Neural cell (in vitro differentiated cells): ENCODE data around the gene PACRGL. TPM values are rescaled to one million over a fixed set of nuclear protein-coding genes. Genes with fewer than 3 reads are reported as not detected.

Source experiments
- H2AFZ ChIP-seq: fragments of 200-600, 300-800 bp; sonication (generic), shearing (Covaris generic); 2 replicates; pipeline ENCODE4 v1.6.0; 2014; ENCODE audit warnings: low read depth, mild to moderate bottlenecking, antibody characterized with exemption, low read length, moderate library complexity
- H3F3A ChIP-seq: fragments of 200-600 bp; shearing (Covaris generic); 2 replicates; pipeline ENCODE4 v1.6.1; 2016; ENCODE audit warnings: mild to moderate bottlenecking, moderate library complexity, mixed read lengths, antibody characterized with exemption, low read length; ENCODE audit not compliant: insufficient read depth, poor library complexity, severe bottlenecking
- H3K27ac ChIP-seq: fragments of 200-600, 300-800 bp; sonication (generic), shearing (Covaris generic); 2 replicates; pipeline ENCODE4 v1.5.1; 2014; ENCODE audit warnings: mild to moderate bottlenecking, low read length, moderate library complexity
- H3K27me3 ChIP-seq: fragments of 300-800, 200-600 bp; sonication (generic), shearing (Covaris generic); 2 replicates; pipeline ENCODE4 v1.6.0; 2014; ENCODE audit warnings: mild to moderate bottlenecking, low read depth, low read length, moderate library complexity; ENCODE audit not compliant: insufficient read depth
- H3K36me3 ChIP-seq: fragments of 300-800, 200-600 bp; sonication (generic), shearing (Covaris generic); 2 replicates; pipeline ENCODE4 v1.5.1; 2014; ENCODE audit warnings: mild to moderate bottlenecking, antibody characterized with exemption, low read length, moderate library complexity; ENCODE audit not compliant: insufficient read depth
- H3K4me2 ChIP-seq: fragments of 300-800, 200-600 bp; sonication (generic), shearing (Covaris generic); 2 replicates; pipeline ENCODE4 v1.6.0; 2014; ENCODE audit warnings: mild to moderate bottlenecking, low read length
- H3K4me3 ChIP-seq: fragments of 300-800, 200-600 bp; sonication (generic), shearing (Covaris generic); 2 replicates; pipeline ENCODE4 v1.5.1; 2014; ENCODE audit warnings: mild to moderate bottlenecking, low read length, moderate library complexity
- H3K79me2 ChIP-seq: fragments of 200-600 bp; shearing (Covaris generic); replicated peaks from 2 replicates; pipeline ENCODE4 v1.6.0; 2014; ENCODE audit warnings: mild to moderate bottlenecking, low read length, moderate library complexity; ENCODE audit not compliant: insufficient read depth
- H3K9ac ChIP-seq: fragments of 300-800, 200-600 bp; sonication (generic), shearing (Covaris generic); 2 replicates; pipeline ENCODE4 v1.6.1; 2016; ENCODE audit warnings: mild to moderate bottlenecking, low read length, mixed read lengths
- H3K9me2 ChIP-seq: fragments of 200-600 bp; shearing (Covaris generic); 2 replicates; pipeline ENCODE4 v1.6.1; 2016; ENCODE audit warnings: mild to moderate bottlenecking, low read length, mixed read lengths; ENCODE audit not compliant: insufficient read depth
- H3K9me3 ChIP-seq: fragments of 200-600, 300-800 bp; sonication (generic), shearing (Covaris generic); 2 replicates; pipeline ENCODE4 v1.6.1; 2016; ENCODE audit warnings: mild to moderate bottlenecking, mixed run types, low read length, moderate library complexity, mixed read lengths
- H4K20me1 ChIP-seq: fragments of 200-600 bp; shearing (Covaris generic); 2 replicates; pipeline ENCODE4 v1.6.1; 2016; ENCODE audit warnings: mild to moderate bottlenecking, mixed run types; ENCODE audit not compliant: insufficient read depth
- EP300 ChIP-seq: fragments of 450-650 bp; conservative IDR thresholded peaks from 2 replicates; pipeline ENCODE4 v1.6.1; 2014; ENCODE audit warnings: antibody characterized with exemption, mild to moderate bottlenecking, moderate library complexity; ENCODE audit not compliant: poor library complexity, severe bottlenecking
- EZH2 ChIP-seq: fragments of 200-600, 300-800 bp; shearing (Covaris generic), sonication (generic); IDR thresholded peaks from 2 replicates; pipeline ENCODE4 v1.6.1; 2014; ENCODE audit warnings: antibody characterized with exemption, low read length, borderline replicate concordance, mild to moderate bottlenecking; ENCODE audit not compliant: insufficient read depth, poor library complexity, severe bottlenecking
- MXI1 ChIP-seq: fragments of 450-650 bp; conservative IDR thresholded peaks from 2 replicates; pipeline ENCODE4 v1.6.1; 2014; ENCODE audit warnings: antibody characterized with exemption, mild to moderate bottlenecking; ENCODE audit not compliant: poor library complexity, severe bottlenecking
- POLR2AphosphoS5 ChIP-seq: IDR thresholded peaks from 2 replicates; pipeline ENCODE4 v1.6.1; 2012
- RAD21 ChIP-seq: fragments of 450-650 bp; conservative IDR thresholded peaks from 2 replicates; pipeline ENCODE4 v1.6.1; 2014; ENCODE audit warnings: antibody characterized with exemption, mild to moderate bottlenecking, moderate library complexity
- SMC3 ChIP-seq: fragments of 450-650 bp; conservative IDR thresholded peaks from 2 replicates; pipeline ENCODE4 v1.6.1; 2014; ENCODE audit warnings: antibody characterized with exemption, mild to moderate bottlenecking, moderate library complexity; ENCODE audit not compliant: poor library complexity
- TAF1 ChIP-seq: IDR thresholded peaks from 2 replicates; pipeline ENCODE4 v1.6.1; 2012; ENCODE audit warnings: low read depth
- polyA plus RNA-seq: library from polyadenylated mRNA; depleted of rRNA; stranded (reverse); fragments of >200 nt; gene quantifications from 2 replicates; pipeline ENCODE4 v1.2.3, GENCODE V29; 2014
- TF ChIP-seq, protein P1 (sequence below): IDR thresholded peaks from 2 replicates; pipeline ENCODE4 v1.6.1; 2012; ENCODE audit warnings: borderline replicate concordance
- TF ChIP-seq, protein P2 (sequence below): fragments of 450-650 bp; IDR thresholded peaks from 2 replicates; pipeline ENCODE4 v1.5.1; 2014; ENCODE audit warnings: antibody characterized with exemption, mild to moderate bottlenecking, moderate library complexity; ENCODE audit not compliant: poor library complexity, severe bottlenecking

PACRGL gene
- polyA plus RNA-seq, 1 donor from 2014 or later: 41.9 TPM

DNA sequence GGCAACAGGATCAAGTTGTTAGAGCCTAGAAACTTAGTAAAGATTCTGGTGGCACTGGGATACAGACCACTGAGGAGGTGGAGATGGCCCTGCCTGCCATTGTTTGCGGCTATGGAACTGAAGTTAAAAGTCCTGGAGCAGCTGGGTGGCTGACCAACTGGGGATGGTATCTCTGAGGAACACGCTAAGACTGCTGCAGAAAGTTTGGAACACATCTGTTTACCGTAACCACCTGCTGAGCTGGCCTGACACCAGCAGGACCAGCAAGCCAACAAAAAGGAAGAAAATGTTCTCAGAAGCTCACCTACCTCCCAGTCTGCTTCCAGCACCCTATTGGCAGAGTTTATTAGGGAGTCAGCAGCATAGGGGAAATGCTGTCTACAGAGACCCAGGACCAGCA is 17.4 kb upstream of the PACRGL start:
- TF ChIP-seq POLR2AphosphoS5 (no peak), SMC3 (no peak), TAF1 (no peak), EP300 (no peak), RAD21 (no peak), EZH2 (no peak), MXI1 (no peak)
- TF ChIP-seq, protein P1, sequence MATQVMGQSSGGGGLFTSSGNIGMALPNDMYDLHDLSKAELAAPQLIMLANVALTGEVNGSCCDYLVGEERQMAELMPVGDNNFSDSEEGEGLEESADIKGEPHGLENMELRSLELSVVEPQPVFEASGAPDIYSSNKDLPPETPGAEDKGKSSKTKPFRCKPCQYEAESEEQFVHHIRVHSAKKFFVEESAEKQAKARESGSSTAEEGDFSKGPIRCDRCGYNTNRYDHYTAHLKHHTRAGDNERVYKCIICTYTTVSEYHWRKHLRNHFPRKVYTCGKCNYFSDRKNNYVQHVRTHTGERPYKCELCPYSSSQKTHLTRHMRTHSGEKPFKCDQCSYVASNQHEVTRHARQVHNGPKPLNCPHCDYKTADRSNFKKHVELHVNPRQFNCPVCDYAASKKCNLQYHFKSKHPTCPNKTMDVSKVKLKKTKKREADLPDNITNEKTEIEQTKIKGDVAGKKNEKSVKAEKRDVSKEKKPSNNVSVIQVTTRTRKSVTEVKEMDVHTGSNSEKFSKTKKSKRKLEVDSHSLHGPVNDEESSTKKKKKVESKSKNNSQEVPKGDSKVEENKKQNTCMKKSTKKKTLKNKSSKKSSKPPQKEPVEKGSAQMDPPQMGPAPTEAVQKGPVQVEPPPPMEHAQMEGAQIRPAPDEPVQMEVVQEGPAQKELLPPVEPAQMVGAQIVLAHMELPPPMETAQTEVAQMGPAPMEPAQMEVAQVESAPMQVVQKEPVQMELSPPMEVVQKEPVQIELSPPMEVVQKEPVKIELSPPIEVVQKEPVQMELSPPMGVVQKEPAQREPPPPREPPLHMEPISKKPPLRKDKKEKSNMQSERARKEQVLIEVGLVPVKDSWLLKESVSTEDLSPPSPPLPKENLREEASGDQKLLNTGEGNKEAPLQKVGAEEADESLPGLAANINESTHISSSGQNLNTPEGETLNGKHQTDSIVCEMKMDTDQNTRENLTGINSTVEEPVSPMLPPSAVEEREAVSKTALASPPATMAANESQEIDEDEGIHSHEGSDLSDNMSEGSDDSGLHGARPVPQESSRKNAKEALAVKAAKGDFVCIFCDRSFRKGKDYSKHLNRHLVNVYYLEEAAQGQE: no peak
- TF ChIP-seq, protein P2, sequence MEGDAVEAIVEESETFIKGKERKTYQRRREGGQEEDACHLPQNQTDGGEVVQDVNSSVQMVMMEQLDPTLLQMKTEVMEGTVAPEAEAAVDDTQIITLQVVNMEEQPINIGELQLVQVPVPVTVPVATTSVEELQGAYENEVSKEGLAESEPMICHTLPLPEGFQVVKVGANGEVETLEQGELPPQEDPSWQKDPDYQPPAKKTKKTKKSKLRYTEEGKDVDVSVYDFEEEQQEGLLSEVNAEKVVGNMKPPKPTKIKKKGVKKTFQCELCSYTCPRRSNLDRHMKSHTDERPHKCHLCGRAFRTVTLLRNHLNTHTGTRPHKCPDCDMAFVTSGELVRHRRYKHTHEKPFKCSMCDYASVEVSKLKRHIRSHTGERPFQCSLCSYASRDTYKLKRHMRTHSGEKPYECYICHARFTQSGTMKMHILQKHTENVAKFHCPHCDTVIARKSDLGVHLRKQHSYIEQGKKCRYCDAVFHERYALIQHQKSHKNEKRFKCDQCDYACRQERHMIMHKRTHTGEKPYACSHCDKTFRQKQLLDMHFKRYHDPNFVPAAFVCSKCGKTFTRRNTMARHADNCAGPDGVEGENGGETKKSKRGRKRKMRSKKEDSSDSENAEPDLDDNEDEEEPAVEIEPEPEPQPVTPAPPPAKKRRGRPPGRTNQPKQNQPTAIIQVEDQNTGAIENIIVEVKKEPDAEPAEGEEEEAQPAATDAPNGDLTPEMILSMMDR: no peak
- no peaks in the 10 kb centered on the region for H3K79me2 ChIP-seq
- no peaks in the 10 kb centered on the region for H3K36me3 ChIP-seq
- H3K27me3 ChIP-seq: no peaks in the 10 kb centered on the region
- H3K9ac ChIP-seq: no peak overlapping the region
- no peak overlapping the region for H3K4me2 ChIP-seq
- H3K27ac ChIP-seq: no peak overlapping the region
- H2AFZ ChIP-seq: no peak overlapping the region
- no peaks in the 10 kb centered on the region for H3F3A ChIP-seq
- H3K4me3 ChIP-seq: no peak overlapping the region
- H4K20me1 ChIP-seq: no peaks in the 10 kb centered on the region
- H3K9me2 ChIP-seq: no peaks in the 10 kb centered on the region
- no peaks in the 10 kb centered on the region for H3K9me3 ChIP-seq

DNA sequence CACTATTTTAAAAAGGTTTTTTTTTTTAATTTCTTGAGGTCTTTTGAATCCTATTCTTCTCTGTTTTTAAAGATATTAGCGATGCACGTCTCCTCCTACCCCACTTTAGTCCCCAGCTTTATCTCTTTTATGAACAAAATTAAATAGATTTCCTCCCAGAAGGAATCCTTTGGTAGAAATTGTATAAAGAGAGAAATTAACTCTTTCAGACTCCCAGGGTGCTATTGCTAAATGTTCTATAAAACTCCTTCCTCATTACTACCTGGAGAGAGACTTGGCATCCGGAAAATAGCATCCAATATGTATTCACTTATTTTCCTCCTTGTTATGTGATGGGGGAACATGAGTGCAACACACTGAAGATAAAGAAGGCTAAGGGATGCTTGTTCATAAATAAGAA is 16.5 kb upstream of the PACRGL start:
- Histone ChIP-seq H3K4me3 (no peak overlapping the region), H3K27ac (no peak overlapping the region), H3K9ac (no peak overlapping the region), H3K79me2 (no peaks in the 10 kb centered on the region), H2AFZ (no peak overlapping the region), H3K27me3 (no peaks in the 10 kb centered on the region), H3K4me2 (no peak overlapping the region), H3K36me3 (no peaks in the 10 kb centered on the region), H3F3A (no peaks in the 10 kb centered on the region), H4K20me1 (no peaks in the 10 kb centered on the region), H3K9me2 (no peaks in the 10 kb centered on the region), H3K9me3 (no peaks in the 10 kb centered on the region)
- TF ChIP-seq, protein P1: no peak
- TF ChIP-seq POLR2AphosphoS5 (no peak), EZH2 (no peak), SMC3 (no peak), EP300 (no peak), RAD21 (no peak), TAF1 (no peak), MXI1 (no peak)
- TF ChIP-seq, protein P2: no peak
